K562 (cell line): Measurements from ENCODE around the gene IL31. TPM values are rescaled to one million over a fixed set of nuclear protein-coding genes. Genes with fewer than 3 reads are reported as not detected.

Experiments used
- ASH1L ChIP-seq: fragments of 450-650 bp; IDR thresholded peaks from 2 replicates; pipeline ENCODE4 v1.6.1; 2018; ENCODE audit warnings: borderline replicate concordance, mild to moderate bottlenecking, low read depth; ENCODE audit not compliant: partially characterized antibody
- CEBPB ChIP-seq: fragments of 450-650 bp; IDR thresholded peaks from 2 replicates; pipeline ENCODE4 v1.6.1; 2016; ENCODE audit warnings: missing genetic modification characterization, missing compliant biosample characterization
- CREBBP ChIP-seq: IDR thresholded peaks from one replicate; pipeline ENCODE4 v1.6.1; 2012; ENCODE audit warnings: low read depth, mild to moderate bottlenecking, control low read depth, inconsistent platforms, low read length
- DMBX1 ChIP-seq: fragments of 250-450 bp; sonication (Bioruptor Pico); IDR thresholded peaks from 2 replicates; pipeline ENCODE4 v1.8.0; 2022; ENCODE audit warnings: inconsistent platforms, mild to moderate bottlenecking, moderate library complexity, borderline replicate concordance
- FOXJ2 ChIP-seq: fragments of 200-800 bp; sonication (Bioruptor generic); IDR thresholded peaks from 2 replicates; pipeline ENCODE4 v1.6.1; 2016; ENCODE audit warnings: missing genetic modification characterization, missing compliant biosample characterization
- HOMEZ ChIP-seq: fragments of 250-450 bp; sonication (Bioruptor Pico); IDR thresholded peaks from 2 replicates; pipeline ENCODE4 v1.4.0; 2020; ENCODE audit warnings: mild to moderate bottlenecking, moderate library complexity
- IRF1 ChIP-seq: sonication (generic); formaldehyde crosslinking; IDR thresholded peaks from 2 replicates; pipeline ENCODE4 v1.8.0; 2022; ENCODE audit warnings: missing genetic modification reagents, mild to moderate bottlenecking, borderline replicate concordance
- IRF9 ChIP-seq: fragments of 450-650 bp; IDR thresholded peaks from 2 replicates; pipeline ENCODE4 v1.6.1; 2016; ENCODE audit warnings: missing biosample characterization, missing genetic modification characterization
- NCOR1 ChIP-seq: fragments of 450-650 bp; IDR thresholded peaks from 2 replicates; pipeline ENCODE4 v1.6.1; 2016; ENCODE audit warnings: mild to moderate bottlenecking, moderate library complexity
- SIX5 ChIP-seq, 2 experiments: IDR thresholded peaks; 2 replicates each; pipeline ENCODE4 v1.6.1; 2011; ENCODE audit warnings: low read length in 2 of 2, borderline replicate concordance in 1 of 2, low read depth in 1 of 2, mild to moderate bottlenecking in 1 of 2, moderate library complexity in 1 of 2; ENCODE audit not compliant: insufficient read depth in 1 of 2
- SMAD2 ChIP-seq: fragments of 150-350 bp; IDR thresholded peaks from 2 replicates; pipeline ENCODE4 v1.6.1; 2014; ENCODE audit warnings: low read depth, mild to moderate bottlenecking, low read length
- ZBTB26 ChIP-seq: fragments of 450-650 bp; formaldehyde crosslinking; IDR thresholded peaks from 2 replicates; pipeline ENCODE4 v1.4.0; 2022; ENCODE audit warnings: missing genetic modification characterization
- ZNF551 ChIP-seq: fragments of 250-450 bp; sonication (Bioruptor Pico); IDR thresholded peaks from 2 replicates; pipeline ENCODE4 v1.5.0; 2021; ENCODE audit warnings: mild to moderate bottlenecking, moderate library complexity
- ZNF584 ChIP-seq: fragments of 200-800 bp; sonication (Bioruptor generic); IDR thresholded peaks from 2 replicates; pipeline ENCODE4 v1.6.1; 2016; ENCODE audit warnings: low read depth, mild to moderate bottlenecking, missing genetic modification characterization, missing compliant biosample characterization
- ZNF592 ChIP-seq: fragments of 450-650 bp; IDR thresholded peaks from 2 replicates; pipeline ENCODE4 v1.6.1; 2017; ENCODE audit warnings: antibody characterized with exemption, mild to moderate bottlenecking
- ZNF75A ChIP-seq: fragments of 450-650 bp; formaldehyde crosslinking; IDR thresholded peaks from 2 replicates; pipeline ENCODE4 v1.4.0; 2020; ENCODE audit warnings: mild to moderate bottlenecking
- ZNF77 ChIP-seq: fragments of 250-450 bp; sonication (Bioruptor Pico); IDR thresholded peaks from 2 replicates; pipeline ENCODE4 v1.5.0; 2020
- ZSCAN32 ChIP-seq: fragments of 450-650 bp; formaldehyde crosslinking; IDR thresholded peaks from 2 replicates; pipeline ENCODE4 v1.4.0; 2020; ENCODE audit warnings: mild to moderate bottlenecking, moderate library complexity
- polyA plus RNA-seq, 8 experiments: library from polyadenylated mRNA; depleted of rRNA in 4 of 8; stranded (reverse) in 5 of 8; unstranded in 3 of 8; fragments of >200 nt; fragmentation: Nextera tagmentation in 2 of 8; fragmentation: Illumina TruSeq in 1 of 8; extraction: Ambion mirVana in 2 of 8; extraction: Trizol in 1 of 8; gene quantifications; 2 replicates each; pipeline versions ENCODE4 v1.2.1 to v1.2.3, GENCODE V29; 2011 to 2014; ENCODE audit warnings: inconsistent platforms in 1 of 8, missing spikeins in 1 of 8
- total RNA-seq, 7 experiments: library from RNA; depleted of rRNA in 6 of 7; stranded (reverse); fragments of >200 nt in 6 of 7; fragmentation: Illumina TruSeq in 2 of 7; extraction: Trizol in 2 of 7; gene quantifications; 2 replicates each; pipeline versions ENCODE4 v1.2.1 to v1.2.3, GENCODE V29; 2011 to 2021; ENCODE audit warnings: low replicate concordance in 1 of 7

The IL31 gene
- total and polyA plus RNA-seq, 9 of the 15 experiments (the other 6 are each of a cell fraction or from before 2014, with no cell fraction given): not detected

GRCh38 chr12:122123051-122123760 is 50.8 kb downstream of the IL31 start (continued):
- peak; percentile 65; the same call in 1 of the 2 replicates for TF ChIP-seq ZNF592
- TF ChIP-seq FOXJ2 (tag): no peak
- TF ChIP-seq CEBPB (tag): no peak
- TF ChIP-seq DMBX1 (CRISPR knock-in tag): no peak
- TF ChIP-seq ZNF77 (CRISPR knock-in tag): no peak
- TF ChIP-seq NCOR1: no peak
- TF ChIP-seq HOMEZ (CRISPR knock-in tag): no peak
- TF ChIP-seq SMAD2: no peak
- TF ChIP-seq ZNF584 (CRISPR knock-in tag): no peak
- TF ChIP-seq IRF9 (tag): no peak
- no peak for TF ChIP-seq ZSCAN32
- TF ChIP-seq ZBTB26 (CRISPR knock-in tag): no peak
- no peak for TF ChIP-seq SIX5 (IDR thresholded peaks at IDR 0.05; ENCODE audit: borderline replicate concordance in 1 of 2, insufficient read depth in 1 of 2, low read depth in 1 of 2, low read length in 2 of 2)
- no peak for TF ChIP-seq ZNF551 (CRISPR knock-in tag)
- TF ChIP-seq ZNF75A (CRISPR knock-in tag): no peak
- TF ChIP-seq CREBBP: no peak
- TF ChIP-seq ASH1L: no peak
- TF ChIP-seq IRF1 (CRISPR knock-in tag): no peak
